ENCODE measurements around the gene CA10.

- no peak for TF ChIP-seq EZH2 (IDR thresholded peaks at IDR 0.05; ENCODE audit: low read depth, unreplicated experiment)
- TF ChIP-seq CREB1 (CRISPR knock-in tag; IDR thresholded peaks at IDR 0.05; ENCODE audit: low read depth), result no peak
- TF ChIP-seq CTCF (conservative IDR thresholded peaks at IDR 0.05; ENCODE audit: low read depth in 2 of 2), result no peak
- TF ChIP-seq REST (IDR thresholded peaks at IDR 0.05; ENCODE audit: unreplicated experiment), result no peak
- TF ChIP-seq EZH2phosphoT487 (IDR thresholded peaks at IDR 0.05; ENCODE audit: unreplicated experiment), result no peak
- TF ChIP-seq STAT1 (IDR thresholded peaks at IDR 0.05; ENCODE audit: unreplicated experiment), result no peak
- no peak for TF ChIP-seq ZNF331 (CRISPR knock-in tag; IDR thresholded peaks at IDR 0.05; ENCODE audit: low read depth)
- no peak for TF ChIP-seq POLR2AphosphoS5 (IDR thresholded peaks at IDR 0.05; ENCODE audit: low read depth)
- no peak for TF ChIP-seq ZNF114 (CRISPR knock-in tag; IDR thresholded peaks at IDR 0.05)
- TF ChIP-seq, protein P1, sequence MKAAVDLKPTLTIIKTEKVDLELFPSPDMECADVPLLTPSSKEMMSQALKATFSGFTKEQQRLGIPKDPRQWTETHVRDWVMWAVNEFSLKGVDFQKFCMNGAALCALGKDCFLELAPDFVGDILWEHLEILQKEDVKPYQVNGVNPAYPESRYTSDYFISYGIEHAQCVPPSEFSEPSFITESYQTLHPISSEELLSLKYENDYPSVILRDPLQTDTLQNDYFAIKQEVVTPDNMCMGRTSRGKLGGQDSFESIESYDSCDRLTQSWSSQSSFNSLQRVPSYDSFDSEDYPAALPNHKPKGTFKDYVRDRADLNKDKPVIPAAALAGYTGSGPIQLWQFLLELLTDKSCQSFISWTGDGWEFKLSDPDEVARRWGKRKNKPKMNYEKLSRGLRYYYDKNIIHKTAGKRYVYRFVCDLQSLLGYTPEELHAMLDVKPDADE (IDR thresholded peaks at IDR 0.05), result no peak
Measured at GRCh38 chr17:51855806-51856205, 302.7 kb downstream of the CA10 start.

Data from GM23338 (cell line).